BE2C (cell line): ENCODE measurements around the gene NELFCD.
A peak's percentile ranks its signal among the peaks of the same experiment; 100 is the strongest.
"Not testable (repeated sequence)": the region's sequence is repeated elsewhere in the genome, so short reads cannot be mapped to it uniquely, and the experiment has no call there.

Experiments used
- DNase-seq: peaks from one replicate; pipeline ENCODE4 v3.0.0-alpha.2; 2020
- H3K27me3 ChIP-seq: fragments of 250-450 bp; sonication (Bioruptor Pico); 2 replicates; pipeline ENCODE4 v1.5.1; 2020; ENCODE audit warnings: mild to moderate bottlenecking
- H3K36me3 ChIP-seq: fragments of 250-450 bp; sonication (Bioruptor Pico); 2 replicates; pipeline ENCODE4 v1.5.1; 2020; ENCODE audit warnings: mild to moderate bottlenecking
- H3K4me1 ChIP-seq: fragments of 250-450 bp; sonication (Bioruptor Pico); 2 replicates; pipeline ENCODE4 v1.5.1; 2020
- H3K4me3 ChIP-seq: 2 replicates; pipeline ENCODE4 v1.5.1; 2011; ENCODE audit warnings: low read depth, low read length
- H3K9me3 ChIP-seq: fragments of 250-450 bp; sonication (Bioruptor Pico); 2 replicates; pipeline ENCODE4 v1.5.1; 2020
- CTCF ChIP-seq: IDR thresholded peaks from 2 replicates; pipeline ENCODE4 v1.5.1; 2012; ENCODE audit warnings: mild to moderate bottlenecking, low read depth, low read length

Gene NELFCD

GRCh38 chr20:58959652-58960051 is 21.4 kb upstream of the NELFCD start:
- Histone ChIP-seq H3K4me3 (no peak overlapping the region), H3K9me3 (no peaks in the 10 kb centered on the region), H3K27me3 (no peaks in the 10 kb centered on the region; the same call in 1 of the 2 replicates), H3K4me1 (no peaks in the 10 kb centered on the region), H3K36me3 (no peaks in the 10 kb centered on the region)
- no peak for DNase-seq
- TF ChIP-seq CTCF = no peak

- H3K4me3 ChIP-seq = no peak overlapping the region
- no peaks in the 10 kb centered on the region for H3K36me3 ChIP-seq
- TF ChIP-seq CTCF = peak; percentile 39; the same call in 1 of the 2 replicates
- no peaks in the 10 kb centered on the region for H3K4me1 ChIP-seq
- no peaks in the 10 kb centered on the region for H3K9me3 ChIP-seq
- peak; percentile 34 for DNase-seq
- no peaks in the 10 kb centered on the region; the same call in 1 of the 2 replicates for H3K27me3 ChIP-seq
These were observed 17.9 kb upstream of the NELFCD start for GRCh38 chr20:58963060-58963584.

DNA sequence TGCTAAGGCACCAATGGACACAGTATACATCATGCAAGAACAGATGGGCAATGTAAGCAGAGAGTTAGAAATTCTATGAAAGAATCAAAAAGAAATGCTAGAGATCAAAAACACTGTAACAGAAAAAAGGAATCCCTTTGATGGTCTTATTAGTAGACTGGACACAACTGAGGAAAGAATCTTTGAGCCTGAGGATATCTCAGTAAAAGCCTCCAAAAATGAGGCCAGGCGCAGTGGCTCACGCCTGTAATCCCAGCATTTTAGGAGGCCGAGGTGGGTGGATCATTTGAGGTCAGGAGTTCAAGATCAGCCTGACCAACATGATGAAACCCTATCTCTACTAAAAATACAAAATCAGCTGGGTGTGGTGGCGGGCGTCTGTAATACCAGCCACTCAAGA is 17.1 kb upstream of the NELFCD start:
- not testable (repeated sequence) for H3K9me3 ChIP-seq, H3K27me3 ChIP-seq, H3K4me1 ChIP-seq, H3K4me3 ChIP-seq, H3K36me3 ChIP-seq, DNase-seq

DNA sequence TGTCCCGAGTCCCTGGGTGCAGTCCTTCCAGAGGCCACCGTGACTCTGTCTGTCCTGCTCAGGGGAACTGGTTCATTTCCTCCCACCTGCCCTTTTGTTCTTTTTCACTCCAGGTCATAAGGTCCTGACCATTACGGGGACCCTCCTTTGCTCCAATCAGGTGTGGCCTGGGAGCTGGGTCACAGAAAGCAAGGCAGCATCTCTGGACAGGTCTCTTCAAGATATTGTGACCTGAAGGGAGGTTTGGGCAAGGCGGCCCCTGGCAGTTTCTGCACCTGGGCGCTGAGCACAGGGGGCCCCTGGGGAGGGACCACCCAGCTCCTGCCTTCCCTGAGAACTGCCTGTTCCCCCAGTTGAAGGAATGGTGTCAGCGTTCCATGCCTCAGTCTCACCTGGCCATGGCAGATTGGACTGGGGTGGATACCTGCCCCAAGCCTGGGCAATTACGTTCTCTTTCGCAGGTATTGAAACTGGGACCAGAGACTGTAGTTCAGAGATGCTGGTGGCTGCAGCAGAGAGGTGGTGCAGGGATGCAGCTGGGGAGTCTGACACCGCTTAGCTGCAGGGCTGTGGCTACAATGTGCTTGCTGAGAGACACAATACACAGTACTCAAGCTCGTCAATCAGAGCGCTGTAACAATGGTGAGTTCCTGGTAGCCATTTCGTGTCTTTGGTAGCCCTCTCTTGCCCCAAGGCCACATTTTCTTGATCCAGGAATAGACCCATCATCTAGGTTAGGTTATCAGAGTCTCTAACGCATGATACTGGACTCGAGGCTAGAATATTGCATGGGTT is 15.6 kb upstream of the NELFCD start:
- DNase-seq = no peak
- no peaks in the 10 kb centered on the region for H3K27me3 ChIP-seq

GRCh38 chr20:58967652-58968429 is 13.2 kb upstream of the NELFCD start:
- no peak for TF ChIP-seq CTCF
- Histone ChIP-seq H3K4me1 (no peaks in the 10 kb centered on the region), H3K27me3 (no peaks in the 10 kb centered on the region), H3K36me3 (no peaks in the 10 kb centered on the region), H3K9me3 (no peaks in the 10 kb centered on the region), H3K4me3 (no peak overlapping the region)
- DNase-seq = no peak

More for the DNA sequence above, 15.6 kb upstream of the NELFCD start:
- Histone ChIP-seq H3K36me3 (no peaks in the 10 kb centered on the region), H3K4me3 (no peak overlapping the region), H3K4me1 (no peaks in the 10 kb centered on the region), H3K9me3 (no peaks in the 10 kb centered on the region)
- TF ChIP-seq CTCF = no peak

GRCh38 chr20:58969439-58969838 is 11.6 kb upstream of the NELFCD start:
- DNase-seq = no peak
- Histone ChIP-seq H3K36me3 (no peaks in the 10 kb centered on the region), H3K27me3 (no peaks in the 10 kb centered on the region), H3K4me3 (no peak overlapping the region), H3K9me3 (no peaks in the 10 kb centered on the region), H3K4me1 (no peaks in the 10 kb centered on the region)
- no peak for TF ChIP-seq CTCF
